Measurements from ENCODE around the gene PNLIPRP2. TPM values are rescaled to one million over a fixed set of nuclear protein-coding genes. Genes with fewer than 3 reads are reported as not detected.

PNLIPRP2 gene
- total and polyA plus RNA-seq, 2 of the 8 experiments (the other 6 are each of a cell fraction or from before 2014, with no cell fraction given), result 0.11 TPM; not detected in 1

DNA sequence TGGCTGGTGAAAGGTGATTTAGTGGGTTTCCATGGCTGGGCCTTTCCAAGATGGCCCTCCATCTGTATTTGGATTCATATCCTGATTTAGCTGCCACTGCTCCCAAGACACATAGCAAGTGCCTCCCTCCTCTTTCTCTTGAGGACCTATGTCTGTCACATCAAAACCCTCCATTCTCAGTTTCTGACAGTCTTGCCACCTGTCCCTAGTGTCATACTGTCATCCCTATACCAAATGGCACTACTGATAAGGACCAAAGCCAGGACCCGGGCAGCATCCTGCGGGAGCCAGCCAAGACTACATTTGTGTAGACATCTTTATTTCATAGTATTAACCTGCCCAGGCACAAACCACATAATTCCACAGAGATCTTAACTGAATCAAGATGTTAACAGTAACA is 34.8 kb downstream of the PNLIPRP2 start:
- no peak overlapping the region for H3K14ac ChIP-seq (ENCODE audit: insufficient read length)
- no peak overlapping the region for H3K27ac ChIP-seq (ENCODE audit: low read depth, low read length)
- H3K18ac ChIP-seq (ENCODE audit: extremely low read depth, low read length), result no peak overlapping the region
- H3K4me3 ChIP-seq (ENCODE audit: extremely low read depth in 1 of 4, insufficient read depth in 2 of 4, low read depth in 3 of 4, low read length in 4 of 4), result no peak overlapping the region
- no peaks in the 10 kb centered on the region for H3K9me3 ChIP-seq (ENCODE audit: insufficient read depth in 2 of 2, low read depth in 1 of 2, low read length in 1 of 2)
- H3K56ac ChIP-seq (replicated peaks; ENCODE audit: insufficient read length, low read depth, low read length), result no peak overlapping the region
- H2AFZ ChIP-seq (ENCODE audit: low read length), result no peak overlapping the region
- no peak overlapping the region for H3K9ac ChIP-seq (replicated peaks in 1 of 4; ENCODE audit: extremely low read depth in 1 of 4, low read depth in 3 of 4, low read length in 3 of 4)
- ChIA-PET CTCF (ENCODE audit: partially characterized antibody) (interaction anchor here (0.6 to 7.6 kb wide), 31 partner anchors 8 to 728 kb away, joined by 3 to 66 read pairs (median 4); partner anchors contain the start of gene HSPA12A), POLR2A (ENCODE audit: partially characterized antibody) (interaction anchor here (1.1 to 1.2 kb wide), 2 partner anchors 8 to 13 kb away, joined by 3 to 4 read pairs; no protein-coding TSS in a partner anchor)
- no peaks in the 10 kb centered on the region; the same call in 1 of the 2 replicates for H3K23me2 ChIP-seq (ENCODE audit: low read depth, low read length)
- no peak overlapping the region for H2BK12ac ChIP-seq (ENCODE audit: low read depth, low read length)
- no peaks in the 10 kb centered on the region for H3K79me1 ChIP-seq (ENCODE audit: low read depth, low read length)
- no peaks in the 10 kb centered on the region for H3K4me1 ChIP-seq (replicated peaks in 1 of 4; ENCODE audit: control insufficient read depth in 3 of 4, insufficient read depth in 4 of 4, low read length in 3 of 4)
- no peak for TF ChIP-seq USF2 (IDR thresholded peaks at IDR 0.05; ENCODE audit: low read length)
- no peak for TF ChIP-seq KDM4A (IDR thresholded peaks at IDR 0.05; ENCODE audit: low read depth, low read length, severe bottlenecking)
- no peak for TF ChIP-seq KDM5A (IDR thresholded peaks at IDR 0.05; ENCODE audit: low read length)
- no peak for TF ChIP-seq MAFK (IDR thresholded peaks at IDR 0.05; ENCODE audit: low read depth, low read length)
- no peak overlapping the region for H4K91ac ChIP-seq (replicated peaks; ENCODE audit: insufficient read length, low read length)
- H2BK5ac ChIP-seq (ENCODE audit: low read depth, low read length), result no peak overlapping the region
- no peaks in the 10 kb centered on the region for H3K27me3 ChIP-seq (replicated peaks in 1 of 4; ENCODE audit: control insufficient read depth in 3 of 4, extremely low read depth in 1 of 4, insufficient read depth in 3 of 4, low read length in 3 of 4)
- no peak overlapping the region for H2BK15ac ChIP-seq (ENCODE audit: low read length)
- no peak overlapping the region for H3K4ac ChIP-seq (replicated peaks; ENCODE audit: insufficient read length, low read depth, low read length)
- H2BK20ac ChIP-seq (ENCODE audit: low read length), result no peak overlapping the region
- H4K20me1 ChIP-seq (replicated peaks in 1 of 2; ENCODE audit: control insufficient read depth in 1 of 2, insufficient read depth in 2 of 2, low read length in 2 of 2), result no peaks in the 10 kb centered on the region
- no peaks in the 10 kb centered on the region for H3K79me2 ChIP-seq (ENCODE audit: control insufficient read depth in 1 of 2, insufficient read depth in 2 of 2, low read length in 2 of 2)
- FAIRE-seq, result no peak
- H4K8ac ChIP-seq (ENCODE audit: extremely low read depth, insufficient read depth, low read length), result no peak overlapping the region
- no peak overlapping the region for H4K5ac ChIP-seq (ENCODE audit: insufficient read length, low read depth, low read length)
- no peak overlapping the region for H2AK5ac ChIP-seq (ENCODE audit: low read depth, low read length)
- DNase-seq (ENCODE audit: low read depth in 1 of 2, low spot score in 2 of 2), result no peak
- no peak overlapping the region for H2BK120ac ChIP-seq (replicated peaks; ENCODE audit: low read depth, low read length)
- no peak overlapping the region for H3K4me2 ChIP-seq (ENCODE audit: insufficient read depth in 1 of 2, low read depth in 2 of 2, low read length in 2 of 2)
- 97% methylated on average over 2 of the region's 2 CpGs; no CpG with 5 or more reads in 1 of the 2 experiments for WGBS, 2 experiments (ENCODE audit: extremely low coverage in 1 of 2, insufficient coverage in 1 of 2, insufficient read length in 1 of 2, insufficient replicate concordance in 2 of 2, low coverage in 1 of 2, low lambda C conversion rate in 2 of 2, missing lambda C conversion rate in 1 of 2)
- no peaks in the 10 kb centered on the region for H3K36me3 ChIP-seq (ENCODE audit: control insufficient read depth in 2 of 4, insufficient read depth in 4 of 4, low read length in 3 of 4)
- H3K23ac ChIP-seq (ENCODE audit: insufficient read length), result no peak overlapping the region
